BJ (cell line): ENCODE results near the gene CIC. TPM values are rescaled to one million over a fixed set of nuclear protein-coding genes. Genes with fewer than 3 reads are reported as not detected.

Source experiments
- CTCF ChIA-PET: fragments of 350-600 bp; formaldehyde crosslinking; extraction: SDS; loops from one replicate; lab custom pipeline; 2021; ENCODE audit warnings: antibody characterized with exemption, inconsistent platforms; lab: Yijun Ruan, JAX
- POLR2A ChIA-PET: fragments of 300-600 bp; sonication (Branson Sonifier 250); formaldehyde crosslinking; extraction: SDS; loops from one replicate; lab custom pipeline; 2021; ENCODE audit warnings: antibody characterized with exemption; lab: Charles Lee
- DNase-seq: peaks from one replicate; pipeline ENCODE4 v3.0.0-alpha.2; 2011; ENCODE audit warnings: low read depth
- H3K27me3 ChIP-seq: 2 replicates; pipeline ENCODE4 v1.6.0; 2011; ENCODE audit warnings: low read length; ENCODE audit not compliant: control insufficient read depth, insufficient read depth
- H3K36me3 ChIP-seq: 2 replicates; pipeline ENCODE4 v1.5.1; 2011; ENCODE audit warnings: low read length; ENCODE audit not compliant: control insufficient read depth, insufficient read depth
- H3K4me3 ChIP-seq: 2 replicates; pipeline ENCODE4 v1.5.1; 2011; ENCODE audit warnings: low read depth, mild to moderate bottlenecking, control low read depth, low read length
- CTCF ChIP-seq: IDR thresholded peaks from 2 replicates; pipeline ENCODE4 v1.5.1; 2011; ENCODE audit warnings: low read depth, mild to moderate bottlenecking, control low read depth, inconsistent platforms, low read length, moderate library complexity; ENCODE audit not compliant: insufficient read depth
- polyA plus RNA-seq: library from polyadenylated mRNA; depleted of rRNA; stranded (reverse); fragments of >200 nt; gene quantifications from 2 replicates; pipeline ENCODE4 v1.2.3, GENCODE V29; 2011

The CIC gene
- polyA plus RNA-seq, 1 experiment = 7.0 TPM

- Histone ChIP-seq H3K27me3 (no peaks in the 10 kb centered on the region), H3K36me3 (peaks cover 12% of the 10 kb centered on the region), H3K4me3 (no peak overlapping the region)
- no peak for TF ChIP-seq CTCF
- ChIA-PET CTCF (interaction anchor here (0.8 to 6.2 kb wide), 16 partner anchors 9 to 154 kb away, joined by 3 to 135 read pairs (median 7); partner anchors contain the start of genes CIC, PAFAH1B3, POU2F2 and PRR19), POLR2A (no interaction called here)
- DNase-seq = no peak
Observed at GRCh38 chr19:42246922-42247639, 22.0 kb upstream of the CIC start.

- CTCF ChIA-PET = interaction anchor here (0.6 to 6.2 kb wide), 7 partner anchors 16 to 139 kb away, joined by 3 to 135 read pairs (median 13); partner anchors contain the start of genes PAFAH1B3 and PRR19
- no peak for DNase-seq
- POLR2A ChIA-PET = no interaction called here
- Histone ChIP-seq H3K36me3 (peaks cover 12% of the 10 kb centered on the region), H3K4me3 (no peak overlapping the region), H3K27me3 (no peaks in the 10 kb centered on the region)
- TF ChIP-seq CTCF = no peak
Observed at GRCh38 chr19:42247640-42248199, 21.3 kb upstream of the CIC start.

GRCh38 chr19:42248270-42249148 lies 20.5 kb upstream of the CIC start:
- POLR2A ChIA-PET = no interaction called here
- CTCF ChIA-PET = interaction anchor here (0.6 to 4.5 kb wide), 4 partner anchors 32 to 117 kb away, joined by 3 to 42 read pairs (median 4); no protein-coding TSS in a partner anchor
- H3K27me3 ChIP-seq = no peaks in the 10 kb centered on the region

GRCh38 chr19:42249149-42249750 lies 19.8 kb upstream of the CIC start:
- CTCF ChIA-PET = interaction anchor here (0.7 to 4.5 kb wide), 3 partner anchors 31 to 47 kb away, joined by 4 to 42 read pairs (median 4); no protein-coding TSS in a partner anchor
- TF ChIP-seq CTCF = no peak
- POLR2A ChIA-PET = no interaction called here
- Histone ChIP-seq H3K4me3 (no peak overlapping the region), H3K27me3 (no peaks in the 10 kb centered on the region), H3K36me3 (peaks cover 12% of the 10 kb centered on the region)
- no peak for DNase-seq

More at GRCh38 chr19:42248270-42249148, 20.5 kb upstream of the CIC start:
- H3K4me3 ChIP-seq = no peak overlapping the region
- peaks cover 12% of the 10 kb centered on the region for H3K36me3 ChIP-seq
- no peak for DNase-seq
- no peak for TF ChIP-seq CTCF
